ENCODE data around the gene PDZRN3. TPM values are rescaled to one million over a fixed set of nuclear protein-coding genes. Genes with fewer than 3 reads are reported as not detected.
A peak's percentile ranks its signal among the peaks of the same experiment; 100 is the strongest.

The PDZRN3 gene
- total and polyA plus RNA-seq, 8 donors = 20.0 to 88.6 (median 62.3) TPM

DNA sequence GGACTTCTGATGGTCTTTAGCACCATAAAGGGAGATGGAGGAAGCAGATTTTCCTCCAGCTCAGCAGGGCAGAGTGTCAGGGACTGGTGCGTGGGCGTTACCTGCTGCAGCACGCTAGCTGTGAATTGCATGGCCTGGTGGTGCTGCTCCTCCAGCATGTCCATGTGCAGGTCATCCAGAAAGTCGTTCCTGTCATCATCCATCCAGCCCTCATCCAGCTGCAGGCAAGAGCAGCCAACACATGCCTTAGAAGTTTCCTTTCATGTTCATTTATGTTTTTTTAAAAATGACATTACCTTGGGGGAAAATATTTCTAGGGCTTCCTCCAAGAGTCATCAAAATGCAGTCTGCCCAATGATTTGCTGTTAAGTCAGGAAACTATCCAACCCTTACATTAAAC is 239.2 kb downstream of the PDZRN3 start:
- H3K27me3 ChIP-seq = no peaks in the 10 kb centered on the region
- intact Hi-C loops (cut with DNase I) = no loop called here
- no peaks in the 10 kb centered on the region for H3K4me1 ChIP-seq
- ATAC-seq (no peak), DNase-seq (no peak)
- peaks cover 0 to 6% of the 10 kb centered on the region in 2 donors for H3K36me3 ChIP-seq
- TF ChIP-seq, protein P1, sequence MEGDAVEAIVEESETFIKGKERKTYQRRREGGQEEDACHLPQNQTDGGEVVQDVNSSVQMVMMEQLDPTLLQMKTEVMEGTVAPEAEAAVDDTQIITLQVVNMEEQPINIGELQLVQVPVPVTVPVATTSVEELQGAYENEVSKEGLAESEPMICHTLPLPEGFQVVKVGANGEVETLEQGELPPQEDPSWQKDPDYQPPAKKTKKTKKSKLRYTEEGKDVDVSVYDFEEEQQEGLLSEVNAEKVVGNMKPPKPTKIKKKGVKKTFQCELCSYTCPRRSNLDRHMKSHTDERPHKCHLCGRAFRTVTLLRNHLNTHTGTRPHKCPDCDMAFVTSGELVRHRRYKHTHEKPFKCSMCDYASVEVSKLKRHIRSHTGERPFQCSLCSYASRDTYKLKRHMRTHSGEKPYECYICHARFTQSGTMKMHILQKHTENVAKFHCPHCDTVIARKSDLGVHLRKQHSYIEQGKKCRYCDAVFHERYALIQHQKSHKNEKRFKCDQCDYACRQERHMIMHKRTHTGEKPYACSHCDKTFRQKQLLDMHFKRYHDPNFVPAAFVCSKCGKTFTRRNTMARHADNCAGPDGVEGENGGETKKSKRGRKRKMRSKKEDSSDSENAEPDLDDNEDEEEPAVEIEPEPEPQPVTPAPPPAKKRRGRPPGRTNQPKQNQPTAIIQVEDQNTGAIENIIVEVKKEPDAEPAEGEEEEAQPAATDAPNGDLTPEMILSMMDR (IDR thresholded peaks at IDR 0.05) = no peak
- peaks cover 0 to 4% of the 10 kb centered on the region in 2 donors for H3K9me3 ChIP-seq
- H3K4me3 ChIP-seq = no peak overlapping the region
- H3K27ac ChIP-seq = no peak overlapping the region

DNA sequence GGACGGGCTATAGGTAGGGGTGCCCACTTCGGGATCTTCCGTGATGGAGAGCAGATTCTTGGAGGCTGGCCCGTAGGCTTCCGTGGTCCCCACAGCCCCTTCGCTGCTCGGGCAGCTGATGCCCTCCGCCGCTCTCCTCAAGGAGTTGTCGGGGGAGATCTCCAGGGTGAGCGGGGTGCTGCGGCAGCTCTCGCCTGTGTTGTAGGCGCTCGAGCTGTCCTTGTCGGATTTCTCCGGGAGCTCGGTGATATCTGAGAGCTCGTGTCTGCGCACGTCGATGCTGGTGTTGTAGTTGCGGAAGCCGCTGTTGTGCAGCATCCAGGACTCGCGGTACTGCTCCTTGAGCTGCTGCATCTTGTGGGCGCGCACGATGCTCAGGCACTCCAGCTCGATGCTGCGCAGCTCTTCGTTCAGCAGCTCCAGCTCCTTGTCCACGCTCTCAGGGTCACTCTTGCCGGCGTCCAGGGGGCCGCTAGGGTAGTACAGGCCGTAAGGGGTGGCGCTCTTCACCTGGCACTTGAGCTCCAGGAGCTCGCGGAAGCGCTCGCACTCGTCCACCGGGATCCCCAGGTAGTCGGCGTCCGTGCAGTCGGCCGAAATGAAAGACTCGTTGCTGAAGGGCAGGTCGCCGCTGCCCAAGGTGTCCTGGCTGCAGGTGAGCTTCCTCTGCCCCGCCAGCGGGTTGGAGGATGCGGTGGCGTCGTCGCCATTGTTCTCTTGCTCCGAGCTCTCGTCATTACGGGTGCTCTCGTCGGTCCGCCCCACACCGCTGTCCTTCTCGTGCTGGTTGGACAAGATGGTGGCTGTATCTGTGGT is 240.4 kb downstream of the PDZRN3 start:
- H3K9me3 ChIP-seq = peaks cover 0 to 4% of the 10 kb centered on the region in 2 donors
- TF ChIP-seq, protein P1 (IDR thresholded peaks at IDR 0.05) = no peak
- no peaks in the 10 kb centered on the region for H3K4me1 ChIP-seq
- H3K27me3 ChIP-seq = no peaks in the 10 kb centered on the region
- H3K4me3 ChIP-seq = no peak overlapping the region
- ATAC-seq (no peak), DNase-seq (peak in 1 of 4 donors; percentile 74)
- peaks cover 0 to 6% of the 10 kb centered on the region in 2 donors for H3K36me3 ChIP-seq
- intact Hi-C loops (cut with DNase I) = no loop called here
- H3K27ac ChIP-seq = no peak overlapping the region

DNA sequence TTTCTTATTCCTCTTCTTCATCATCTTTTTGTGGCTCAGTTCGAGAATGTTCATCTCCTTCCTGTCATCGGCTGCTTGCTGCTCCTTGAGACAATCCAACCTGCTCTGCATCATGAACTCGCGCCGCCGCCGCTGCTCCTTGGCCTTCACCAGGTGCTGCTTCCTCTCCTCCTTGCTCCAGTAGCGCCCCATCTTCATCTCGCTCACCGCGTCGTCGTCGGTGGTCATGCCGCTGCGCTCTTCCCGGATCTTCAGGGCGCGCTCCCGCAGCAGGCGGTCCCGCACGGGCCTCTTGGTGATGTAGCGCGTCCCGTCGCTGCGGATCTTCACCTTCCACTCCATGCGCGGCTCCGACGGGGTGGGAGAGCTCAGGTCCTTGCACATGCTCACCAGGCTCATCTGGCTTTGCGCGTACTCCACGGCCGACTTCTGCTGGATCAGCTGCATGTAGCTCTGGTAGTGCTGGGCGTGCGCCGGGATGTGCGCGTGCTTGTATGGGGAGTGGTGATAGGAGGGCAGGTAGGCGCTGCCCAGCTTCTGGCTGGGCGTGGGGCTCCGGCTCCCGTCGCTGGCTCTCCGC is 241.2 kb downstream of the PDZRN3 start:
- H3K4me1 ChIP-seq = no peaks in the 10 kb centered on the region
- no peak for ATAC-seq
- no peak overlapping the region for H3K27ac ChIP-seq
- DNase-seq = peak in 1 of 4 donors; percentile 80
- intact Hi-C loops (cut with DNase I) = no loop called here
- no peaks in the 10 kb centered on the region for H3K27me3 ChIP-seq
- TF ChIP-seq, protein P1 (IDR thresholded peaks at IDR 0.05) = no peak
- peaks cover 0 to 4% of the 10 kb centered on the region in 2 donors for H3K9me3 ChIP-seq
- H3K36me3 ChIP-seq = peaks cover 0 to 6% of the 10 kb centered on the region in 2 donors
- H3K4me3 ChIP-seq = no peak overlapping the region

DNA sequence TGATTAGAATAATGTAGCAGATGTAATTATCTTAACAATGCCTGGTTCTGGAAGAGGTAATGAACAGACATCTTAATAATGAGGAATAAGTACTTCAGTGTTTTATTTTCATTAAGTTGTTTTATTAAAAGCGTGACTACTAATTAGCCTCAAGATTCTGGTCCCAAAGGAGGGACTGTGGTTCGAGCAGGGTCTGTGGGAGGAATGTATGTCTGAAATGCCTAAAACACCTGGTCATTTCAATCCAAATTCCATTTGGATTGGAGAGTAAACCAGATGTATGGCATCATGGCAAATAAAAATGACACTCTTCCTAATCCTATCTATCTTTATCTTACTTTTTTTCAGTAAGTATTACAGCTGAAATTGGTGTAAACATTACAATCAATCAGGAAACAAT is 243.2 kb downstream of the PDZRN3 start:
- no peak for DNase-seq
- no peak for ATAC-seq
- Histone ChIP-seq H3K27ac (no peak overlapping the region), H3K27me3 (no peaks in the 10 kb centered on the region), H3K9me3 (peaks cover 0 to 4% of the 10 kb centered on the region in 2 donors), H3K4me1 (no peaks in the 10 kb centered on the region), H3K36me3 (peaks cover 0 to 6% of the 10 kb centered on the region in 2 donors), H3K4me3 (no peak overlapping the region)
- TF ChIP-seq, protein P1 (IDR thresholded peaks at IDR 0.05) = no peak
- intact Hi-C loops (cut with DNase I) = no loop called here

DNA sequence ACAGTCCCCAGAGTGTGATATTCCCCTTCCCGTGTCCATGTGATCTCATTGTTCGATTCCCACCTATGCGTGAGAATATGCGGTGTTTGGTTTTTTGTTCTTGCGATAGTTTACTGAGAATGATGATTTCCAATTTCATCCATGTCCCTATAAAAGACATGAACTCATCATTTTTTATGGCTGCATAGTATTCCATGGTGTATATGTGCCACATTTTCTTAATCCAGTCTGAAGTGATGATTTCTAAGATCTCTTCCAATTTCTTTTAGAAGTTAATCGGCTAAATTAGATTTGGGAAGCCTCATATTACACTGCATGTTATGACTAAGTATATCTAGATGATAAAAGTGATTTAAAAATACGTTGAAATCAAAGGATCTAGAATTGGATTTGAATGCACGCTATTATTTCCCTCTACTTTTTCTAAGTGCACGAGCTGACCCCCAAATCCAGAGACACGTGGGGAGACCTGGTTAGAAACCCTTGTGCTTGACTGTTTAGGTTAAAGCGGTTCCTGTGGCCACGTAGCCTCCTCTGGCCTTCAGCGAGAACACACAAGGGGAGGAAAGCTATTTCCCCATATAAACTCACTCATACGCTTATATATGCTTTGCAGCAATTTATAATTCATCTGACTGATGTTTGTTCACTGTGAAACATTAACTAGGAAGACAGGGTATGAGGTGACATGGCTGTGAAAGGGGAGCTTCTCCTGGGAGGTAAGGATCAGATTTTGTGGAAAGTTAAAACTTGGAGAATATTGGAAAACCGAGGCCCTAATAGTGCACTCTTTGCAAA is 243.8 kb downstream of the PDZRN3 start:
- peaks cover 0 to 4% of the 10 kb centered on the region in 2 donors for H3K9me3 ChIP-seq
- intact Hi-C loops (cut with DNase I) = no loop called here
- H3K27me3 ChIP-seq = no peaks in the 10 kb centered on the region
- no peaks in the 10 kb centered on the region for H3K4me1 ChIP-seq
- TF ChIP-seq, protein P1 (IDR thresholded peaks at IDR 0.05) = no peak
- H3K36me3 ChIP-seq = peaks cover 0 to 6% of the 10 kb centered on the region in 2 donors
- ATAC-seq = no peak
- no peak overlapping the region for H3K27ac ChIP-seq
- no peak for DNase-seq
- no peak overlapping the region for H3K4me3 ChIP-seq

Data from left lung (tissue), 10 donors.